SH-SY5Y (cell line): ENCODE data around the gene TBRG4.

Source experiments
- GATA2 ChIP-seq: IDR thresholded peaks from 2 replicates; pipeline ENCODE4 v1.6.1; 2011; ENCODE audit warnings: mild to moderate bottlenecking, low read depth, low read length
- GATA3 ChIP-seq: IDR thresholded peaks from 2 replicates; pipeline ENCODE4 v1.6.1; 2011; ENCODE audit warnings: low read depth, mild to moderate bottlenecking, low read length, moderate library complexity

GRCh38 chr7:45075871-45076796 lies 35.4 kb downstream of the TBRG4 start:
- TF ChIP-seq GATA2 (no peak), GATA3 (no peak)
